Astrocyte (in vitro differentiated cells and primary cell): ENCODE measurements around the gene CCDC197. TPM values are rescaled to one million over a fixed set of nuclear protein-coding genes. Genes with fewer than 3 reads are reported as not detected.

Experiments used
- microRNA-seq: library from miRNA; unstranded; fragments of <30 nt; microRNA quantifications from one replicate; pipeline ENCODE4 v1.2.0, GENCODE V29; 2020
- total RNA-seq: library from RNA; stranded (reverse); gene quantifications from 2 replicates; pipeline ENCODE4 v1.2.1, GENCODE V29; 2021

Gene CCDC197
- total RNA-seq, 1 donor from 2014 or later, result not detected

Small RNA genes lying within 50 kb of the gene (microRNA-seq; reads per million reads assigned to microRNA genes)
- not detected for gene MIR4506

Other genes starting within 250 kb of the CCDC197 start
- gene PRIMA1, start 208.8 kb upstream of the CCDC197 start, total RNA-seq, result not detected in 2 replicates
- not detected in 2 replicates for gene FAM181A, start 70.0 kb upstream of the CCDC197 start, total RNA-seq
- gene ASB2, start 20.7 kb upstream of the CCDC197 start, total RNA-seq, result 0.25 TPM in 1 of 2 replicates, not detected in the other
- gene OTUB2, start 29.0 kb downstream of the CCDC197 start, total RNA-seq, result 3.1 and 3.3 TPM in 2 replicates
- 206 TPM in 2 replicates for gene DDX24, start 83.9 kb downstream of the CCDC197 start, total RNA-seq
- gene IFI27L1, start 84.0 kb downstream of the CCDC197 start, total RNA-seq, result 28.4 and 30.8 TPM in 2 replicates
- gene IFI27, start 113.4 kb downstream of the CCDC197 start, total RNA-seq, result 1,022 and 1,408 TPM in 2 replicates
- 63.9 and 79.9 TPM in 2 replicates for gene IFI27L2, start 132.3 kb downstream of the CCDC197 start, total RNA-seq
- 6.0 and 7.5 TPM in 2 replicates for gene PPP4R4, start 177.0 kb downstream of the CCDC197 start, total RNA-seq